GM19035 (cell line): ENCODE data around the gene HELQ.
"Not testable (repeated sequence)": the region's sequence is repeated elsewhere in the genome, so short reads cannot be mapped to it uniquely, and the experiment has no call there.

Experiments
- ATAC-seq: cut with Tn5 transposase; IDR thresholded peaks from one replicate; pipeline ENCODE4 v1.9.1; 2021; ENCODE audit not compliant: unreplicated experiment

Gene HELQ

GRCh38 chr4:83436680-83437079 lies 18.9 kb downstream of the HELQ start:
- no peak for ATAC-seq

DNA sequence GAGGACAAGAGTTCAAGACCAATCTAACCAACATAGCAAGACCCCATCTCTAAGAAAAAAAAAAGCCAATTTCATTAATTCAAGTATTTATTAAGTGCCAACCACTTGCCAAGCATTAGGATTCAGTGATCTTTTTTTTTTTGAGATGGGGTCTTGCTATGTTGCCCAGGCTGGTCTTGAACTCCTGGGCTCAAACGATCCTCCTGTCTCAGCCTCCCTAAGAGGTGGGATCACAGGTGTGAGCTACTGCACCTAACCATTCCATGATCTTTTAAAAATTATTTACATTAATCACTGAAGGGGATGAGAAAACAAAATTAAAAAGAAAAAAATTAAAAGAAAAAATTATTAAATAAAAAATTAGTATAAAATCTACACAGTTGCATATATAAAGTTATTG lies 24.4 kb downstream of the HELQ start:
- no peak for ATAC-seq

DNA sequence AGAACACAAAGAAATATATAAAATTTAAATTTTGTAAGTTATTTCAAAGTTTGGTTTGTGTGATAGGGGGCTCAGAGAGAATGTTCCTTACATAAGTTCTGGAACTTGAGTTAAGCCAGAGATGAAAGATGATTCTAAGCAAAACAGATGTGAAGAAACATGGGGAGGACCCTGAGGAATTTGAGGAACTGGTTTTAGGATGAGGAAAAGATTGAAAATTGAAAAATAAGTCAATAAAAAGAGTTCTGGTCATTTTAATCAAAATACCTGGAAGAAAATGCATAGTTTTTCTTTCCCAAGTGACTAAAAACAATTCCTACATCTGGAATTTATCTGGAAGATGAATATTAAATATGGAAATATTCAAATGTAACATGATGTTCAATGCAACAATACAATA lies 37.4 kb downstream of the HELQ start:
- no peak for ATAC-seq

DNA sequence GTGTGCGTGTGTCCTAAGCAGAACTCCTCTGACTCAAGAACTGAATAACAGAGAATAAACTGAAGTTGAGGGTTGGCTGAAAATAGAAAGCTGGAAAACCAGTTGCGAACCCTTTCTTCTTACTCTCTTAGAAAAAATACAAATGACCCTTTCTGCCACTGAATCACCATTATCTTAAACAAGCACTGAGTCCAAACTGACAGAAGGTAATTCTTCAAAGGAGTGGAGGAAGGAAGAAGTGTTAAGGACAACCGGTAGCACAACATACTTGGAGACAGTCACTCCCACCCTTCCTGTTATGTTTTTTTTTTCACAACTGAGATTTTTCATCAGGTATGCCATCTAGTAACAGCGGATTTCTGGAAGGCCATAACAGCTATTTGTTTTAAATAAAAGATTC lies 38.1 kb downstream of the HELQ start:
- no peak for ATAC-seq

DNA sequence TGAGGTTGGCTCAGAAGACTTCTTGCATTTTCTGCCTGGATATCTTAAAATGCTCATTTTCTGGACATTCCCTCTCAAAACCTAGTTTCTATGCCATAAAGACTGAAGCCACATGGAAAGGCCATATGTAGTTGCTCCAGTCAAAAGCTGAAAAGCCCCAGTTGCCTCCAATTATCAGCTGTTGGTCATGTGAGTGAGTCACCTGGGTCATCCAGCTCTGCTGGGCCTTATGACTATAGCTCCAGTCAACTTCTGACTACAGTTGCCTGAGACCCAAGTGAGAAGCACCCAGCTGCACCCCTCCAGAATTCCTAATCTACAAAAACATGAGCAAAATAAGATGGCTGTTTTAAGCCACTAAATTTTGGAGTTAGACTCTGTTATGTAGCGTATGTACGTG lies 41.9 kb downstream of the HELQ start:
- no peak for ATAC-seq

- ATAC-seq = no peak
These were observed 46.7 kb downstream of the HELQ start for GRCh38 chr4:83408908-83409307.

- ATAC-seq = no peak
These were observed 49.5 kb downstream of the HELQ start for GRCh38 chr4:83405844-83406816.

GRCh38 chr4:83398158-83398557 lies 57.5 kb downstream of the HELQ start:
- ATAC-seq = not testable (repeated sequence)

DNA sequence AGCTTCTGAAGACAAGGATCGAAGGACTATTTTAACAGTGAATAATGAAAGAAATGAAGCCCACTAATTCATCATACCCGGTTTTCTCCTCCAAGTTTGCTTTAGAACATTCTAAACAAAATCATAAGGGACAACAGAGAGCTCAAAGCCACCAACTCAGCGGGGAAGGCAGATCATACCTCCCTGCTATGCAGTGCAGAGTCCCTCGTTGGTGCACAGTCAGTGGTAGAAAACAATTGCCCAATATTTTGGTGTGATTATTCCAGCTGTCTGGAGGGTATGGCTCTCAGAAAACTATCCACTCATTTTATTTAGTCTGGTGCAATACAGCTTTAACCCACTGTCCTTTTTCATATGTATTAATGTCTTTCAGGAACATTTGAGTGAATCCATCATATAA lies 61.7 kb downstream of the HELQ start:
- no peak for ATAC-seq

DNA sequence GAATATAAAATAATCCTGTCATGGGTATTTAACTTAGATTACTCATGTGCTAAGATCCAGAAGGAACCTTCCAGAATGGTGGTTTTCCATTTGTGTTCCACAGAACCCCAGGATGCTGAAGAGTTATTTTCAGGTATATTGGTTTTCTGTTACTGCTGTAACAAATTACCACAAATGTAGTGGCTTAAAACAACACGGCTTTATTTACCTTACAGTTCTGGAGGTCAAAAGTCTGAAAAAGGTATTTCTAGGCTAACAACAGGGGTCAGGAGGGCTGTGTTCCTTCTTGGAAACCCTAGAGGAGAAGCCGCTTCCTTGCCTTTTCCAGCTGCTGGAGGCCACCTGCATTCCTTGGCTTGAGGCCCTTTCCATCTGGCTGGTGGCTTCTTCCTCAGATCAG lies 63.1 kb downstream of the HELQ start:
- ATAC-seq = no peak

DNA sequence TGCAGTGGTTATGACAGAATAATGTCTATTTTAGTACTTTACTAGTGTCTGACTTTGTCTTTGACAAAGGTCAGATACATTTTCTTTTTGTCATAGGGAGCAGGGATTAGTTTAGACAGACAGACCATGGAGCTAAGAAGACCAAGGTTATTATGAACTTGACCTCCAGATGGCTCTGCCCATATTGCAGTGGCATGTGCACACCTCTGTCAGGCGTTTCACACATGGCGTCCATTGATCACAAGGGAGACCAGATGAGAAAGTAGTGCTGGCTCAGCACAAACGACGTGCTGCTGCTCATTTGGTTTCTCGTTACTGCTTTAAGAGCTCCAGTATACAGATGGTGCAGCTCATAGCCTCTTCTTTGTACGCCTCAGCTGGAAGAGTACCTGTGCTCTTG lies 64.7 kb downstream of the HELQ start:
- ATAC-seq = no peak

- no peak for ATAC-seq
These were observed 65.7 kb downstream of the HELQ start for GRCh38 chr4:83389756-83390505.

DNA sequence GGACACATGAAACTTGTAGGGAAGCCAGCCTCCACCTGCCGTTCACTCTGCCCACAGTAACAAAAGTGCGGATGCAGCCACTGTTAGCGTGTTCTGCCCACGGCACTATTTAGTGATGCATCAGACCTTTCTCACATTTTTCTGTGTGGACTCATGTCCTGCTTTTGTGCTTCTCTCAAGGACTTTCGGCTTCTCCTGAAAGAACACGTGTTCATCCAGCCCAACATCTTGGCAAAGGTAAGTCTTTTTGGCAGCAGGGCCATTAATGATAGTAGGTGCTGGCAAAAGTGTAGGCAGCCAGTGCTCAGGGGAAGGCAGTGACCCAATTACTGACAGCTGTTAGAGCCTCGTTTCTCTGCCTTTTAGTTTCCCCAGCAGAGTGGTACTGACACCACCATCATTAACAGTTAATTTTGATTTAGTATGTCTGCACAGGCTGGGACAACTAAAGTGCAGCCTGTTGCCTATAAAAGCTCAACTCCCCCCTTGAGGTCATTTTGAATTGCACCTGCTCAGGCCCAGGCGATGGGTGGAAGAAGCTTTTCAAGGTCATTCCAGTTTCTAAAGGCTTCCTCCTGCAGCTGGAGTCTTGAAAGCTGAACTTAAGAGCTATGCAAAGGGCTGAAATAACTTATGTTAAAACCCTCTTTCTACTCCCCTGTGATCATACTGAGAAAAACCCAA lies 66.4 kb downstream of the HELQ start:
- no peak for ATAC-seq

DNA sequence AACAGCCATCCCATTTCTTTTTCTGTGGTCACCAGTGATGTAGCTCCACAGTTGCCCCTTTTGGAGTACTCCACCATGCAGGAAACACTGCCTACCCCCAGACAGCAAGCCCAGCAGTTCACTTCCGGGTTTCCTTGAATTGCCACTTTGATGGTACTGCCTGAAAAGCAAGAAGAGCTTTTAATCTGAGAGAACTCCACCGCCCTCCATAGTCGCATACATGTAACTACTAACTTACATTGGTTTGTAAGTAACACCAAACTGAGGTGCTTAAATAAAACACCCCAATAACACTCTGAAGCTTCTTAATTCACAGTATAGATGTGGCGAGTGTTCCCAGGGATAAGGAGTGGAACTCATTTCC lies 67.3 kb downstream of the HELQ start:
- ATAC-seq = no peak

GRCh38 chr4:83387476-83388312 lies 67.9 kb downstream of the HELQ start:
- no peak for ATAC-seq

GRCh38 chr4:83387012-83387411 lies 68.6 kb downstream of the HELQ start:
- ATAC-seq = no peak

DNA sequence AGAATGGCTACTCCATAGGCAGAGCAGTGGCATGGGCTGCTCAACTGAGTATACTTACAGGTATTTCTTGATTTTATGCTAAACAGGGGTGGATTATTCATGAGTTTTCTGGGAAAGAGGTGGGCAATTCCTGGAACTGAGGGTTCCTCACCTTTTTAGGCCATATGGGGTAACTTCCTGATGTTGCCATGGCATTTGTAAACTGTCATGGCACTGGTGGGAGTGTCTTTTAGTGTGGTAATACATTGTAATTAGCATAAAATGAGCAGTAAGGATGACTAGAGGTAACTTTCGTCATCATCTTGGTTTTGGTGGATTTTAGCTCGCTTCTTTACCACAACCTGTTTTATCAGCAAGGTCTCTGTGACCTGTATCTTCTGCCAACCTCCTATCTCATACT lies 72.8 kb downstream of the HELQ start:
- ATAC-seq = no peak

DNA sequence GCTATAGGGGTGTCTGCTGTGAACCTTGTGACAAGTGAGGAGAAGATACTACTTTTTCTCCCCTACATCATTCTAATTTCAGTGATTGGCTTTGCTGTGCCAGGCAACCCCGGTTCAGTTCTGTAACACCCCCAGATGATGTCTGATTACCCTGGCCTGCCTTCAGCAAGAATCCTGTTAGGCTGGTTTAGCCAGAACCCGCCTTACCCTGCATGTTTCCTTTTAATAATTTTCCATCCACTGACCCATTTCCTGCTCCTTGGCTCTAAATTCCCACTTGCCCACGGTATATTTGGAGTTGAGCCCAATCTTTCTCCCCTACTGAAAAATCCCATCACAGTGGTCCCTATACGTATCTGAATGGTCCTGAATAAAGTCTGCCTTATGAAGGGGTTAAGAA lies 74.5 kb downstream of the HELQ start:
- ATAC-seq = no peak

DNA sequence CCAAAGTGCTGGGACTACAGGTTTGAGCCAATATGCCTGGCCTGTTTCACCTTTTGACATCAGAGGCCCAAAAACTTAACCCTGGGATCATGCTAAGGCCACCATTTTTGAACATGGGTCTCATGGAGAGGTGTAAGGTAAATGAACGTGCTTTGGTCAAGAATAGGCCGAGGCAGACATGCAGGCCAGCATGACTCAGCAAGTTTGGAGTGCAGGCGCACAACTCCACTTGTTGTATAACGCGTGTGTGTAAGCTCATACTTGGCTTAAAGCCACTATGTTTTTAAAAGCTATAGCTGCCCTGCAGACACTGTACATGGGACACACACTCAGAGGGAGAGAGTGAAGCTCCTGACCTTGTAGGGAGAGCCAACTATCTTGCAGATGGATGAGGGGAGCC lies 77.2 kb downstream of the HELQ start:
- ATAC-seq = no peak

DNA sequence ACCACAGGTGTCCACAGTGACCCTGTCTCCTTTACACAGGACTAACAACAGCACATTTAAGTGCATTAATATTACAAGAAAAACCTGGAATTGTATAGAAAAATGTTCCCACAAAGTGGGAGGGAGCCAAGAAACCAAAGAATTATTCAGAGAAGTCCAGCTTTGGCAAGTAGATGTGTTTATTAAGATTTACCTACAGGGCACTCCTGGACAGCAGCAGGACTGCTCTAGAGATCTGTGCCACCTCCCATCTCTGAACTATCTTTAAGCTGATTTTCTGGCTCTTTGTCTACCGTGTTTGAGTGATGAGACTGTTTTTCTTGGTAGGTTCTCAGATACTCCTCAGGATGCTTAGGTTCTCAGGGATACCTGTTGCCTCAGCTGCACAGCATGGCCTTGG lies 82.7 kb downstream of the HELQ start:
- ATAC-seq = no peak

- no peak for ATAC-seq
These were observed 83.7 kb downstream of the HELQ start for GRCh38 chr4:83371936-83372335.
